NCI-H345 treated with DMSO at 0.1 percent for 48 hours (cell line): ENCODE results near the gene LYG1.
"Not testable (repeated sequence)": the region's sequence is repeated elsewhere in the genome, so short reads cannot be mapped to it uniquely, and the experiment has no call there.

Source experiments
- DNase-seq: peaks from one replicate; lab custom pipeline; 2025; ENCODE audit not compliant: unreplicated experiment; lab: John Stamatoyannopoulos, UW

The LYG1 gene

DNA sequence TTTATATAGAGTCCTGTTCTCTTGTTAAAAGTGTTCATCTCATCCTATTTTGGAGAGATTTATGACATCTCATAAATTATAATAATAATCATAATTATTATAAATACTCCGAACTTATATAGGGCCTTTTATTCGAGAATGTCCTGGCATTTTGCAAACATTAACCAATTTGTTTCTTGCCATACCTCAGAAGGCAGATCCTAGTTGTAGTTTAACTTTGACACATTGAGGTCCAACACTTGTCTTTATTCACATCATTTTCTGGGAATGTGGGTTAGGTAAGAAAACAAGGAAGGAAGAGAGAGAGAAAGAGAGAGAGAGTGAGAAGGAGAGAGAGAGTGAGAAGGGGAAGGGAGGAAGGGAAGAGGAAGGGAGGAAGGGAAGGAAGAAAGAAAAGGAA lies at the start of gene LYG1:
LYG1 (minus strand) TSS at position 101 of the 400 bp plus-strand sequence. CDS start 5,527 bp downstream, outside the sequence.
- not testable (repeated sequence) for DNase-seq

DNA sequence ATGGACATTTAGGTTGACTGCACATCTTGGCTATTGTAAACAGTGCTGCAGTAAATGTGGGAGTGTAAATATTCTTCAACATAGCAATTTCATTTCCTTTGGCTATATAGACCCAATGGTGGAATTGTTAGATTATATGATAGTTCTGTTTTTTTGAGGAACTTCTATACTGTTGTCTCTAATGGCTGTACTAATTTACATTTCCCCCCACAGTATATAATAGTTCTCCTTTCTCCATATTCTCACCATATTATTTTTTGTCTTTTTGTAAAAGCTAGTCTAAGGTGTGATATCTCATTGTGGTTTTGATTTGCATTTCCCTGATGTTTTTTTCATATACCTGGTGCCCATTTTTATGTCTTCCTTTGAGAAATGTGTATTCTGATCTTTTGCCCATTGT lies 49.2 kb upstream of the LYG1 start:
- DNase-seq: no peak

DNA sequence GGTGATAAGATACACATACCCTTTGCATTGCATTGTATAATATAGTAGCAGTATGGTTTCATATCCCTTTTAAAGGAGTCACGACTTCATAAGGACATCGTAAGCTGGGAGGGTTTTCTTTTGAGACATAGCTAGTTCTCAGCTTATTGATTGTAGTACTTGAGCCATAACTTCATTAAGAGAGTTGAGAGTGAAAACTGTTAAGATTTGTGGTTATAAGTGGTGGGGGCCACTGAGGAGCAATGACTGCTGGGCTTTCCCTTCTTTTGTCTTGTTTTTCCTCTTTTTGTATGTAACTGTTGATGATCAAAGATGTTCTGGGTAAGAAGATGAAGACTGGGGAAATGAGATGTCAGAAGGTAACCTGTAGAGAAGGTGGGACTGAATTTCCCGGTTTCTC lies 47.2 kb upstream of the LYG1 start:
- no peak for DNase-seq

DNA sequence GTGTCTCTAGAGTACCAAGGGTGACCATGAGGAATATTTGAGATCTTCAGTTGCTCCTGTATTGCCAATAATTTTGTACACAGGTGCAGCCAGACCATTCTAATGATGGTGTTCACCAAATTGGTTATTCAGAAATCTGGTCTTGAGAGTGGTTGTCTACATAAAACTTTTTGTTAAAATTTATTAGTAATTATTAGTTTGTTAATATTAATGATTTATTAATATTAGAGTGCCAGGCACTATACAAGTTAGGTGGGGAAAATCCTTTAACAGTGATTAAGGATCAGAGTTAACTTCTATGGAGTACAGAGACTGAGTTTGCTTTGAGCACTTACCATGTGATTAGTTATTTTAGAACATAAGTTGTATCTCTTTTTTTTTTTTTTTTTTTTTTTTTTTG lies 45.2 kb upstream of the LYG1 start:
- DNase-seq: no peak

DNA sequence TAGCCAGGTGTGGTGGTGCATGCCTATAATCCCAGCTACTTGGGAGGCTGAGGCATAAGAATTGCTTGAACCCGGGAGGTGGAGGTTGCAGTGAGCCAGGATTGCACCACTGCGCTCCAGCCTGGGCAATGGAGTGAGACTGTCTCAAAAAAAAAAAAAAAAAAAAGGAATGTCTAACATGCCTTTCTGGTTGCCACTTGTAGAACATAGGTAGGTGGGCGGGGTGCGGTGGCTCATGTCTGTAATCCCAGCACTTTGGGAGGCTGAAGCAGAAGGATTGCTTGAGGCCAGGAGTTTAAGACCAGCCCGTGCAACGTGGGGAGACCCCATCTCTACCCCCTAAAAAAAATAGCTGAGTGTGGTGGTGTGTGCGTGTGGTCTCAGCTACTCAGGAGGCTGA lies 44.4 kb upstream of the LYG1 start:
- DNase-seq: not testable (repeated sequence)

DNA sequence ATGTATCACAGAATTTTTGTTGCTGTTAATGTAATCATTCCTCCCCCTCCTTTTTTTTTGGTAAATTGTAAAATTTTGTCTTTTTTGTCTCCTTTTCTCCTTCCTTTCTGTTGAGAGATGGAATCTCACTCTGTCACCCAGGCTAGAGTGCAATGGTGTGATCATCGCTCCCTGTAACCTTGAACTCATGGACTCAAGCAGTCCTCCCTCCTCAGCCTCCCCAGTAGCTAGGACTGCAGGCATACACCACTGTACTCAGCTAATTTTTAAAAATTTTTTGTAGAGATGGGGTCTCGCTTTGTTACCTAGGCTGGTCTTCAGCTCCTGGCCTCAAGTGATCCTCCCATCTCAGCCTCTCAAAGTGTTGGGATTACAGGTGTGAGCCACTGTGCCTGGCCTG lies 41.5 kb upstream of the LYG1 start:
- DNase-seq: no peak

DNA sequence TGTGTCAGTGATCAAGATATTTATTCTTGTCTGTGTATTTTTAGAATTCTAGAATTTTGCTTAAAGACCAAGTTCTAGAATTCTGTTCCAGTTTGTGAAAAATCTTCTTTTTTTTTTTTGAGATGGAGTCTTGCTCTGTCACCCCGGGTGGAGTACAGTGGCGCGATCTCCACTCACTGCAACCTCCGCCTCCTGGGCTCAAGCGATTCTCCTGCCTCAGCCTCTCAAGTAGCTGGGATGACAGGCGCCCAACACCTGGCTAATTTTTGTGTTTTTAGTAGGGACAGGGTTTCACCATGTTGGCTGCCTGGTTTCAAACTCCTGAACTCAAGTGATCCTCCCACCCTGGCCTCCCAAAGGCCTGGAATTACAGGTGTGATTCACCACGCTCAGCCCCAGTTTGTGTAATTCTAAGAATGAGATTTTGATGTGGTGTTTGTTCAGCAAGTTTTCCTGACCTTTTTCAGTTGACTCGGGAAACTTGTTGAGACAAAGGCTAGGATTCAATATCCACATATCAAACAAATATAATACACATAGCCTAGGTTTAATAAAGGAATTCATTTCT lies 39.8 kb upstream of the LYG1 start:
- DNase-seq: no peak

DNA sequence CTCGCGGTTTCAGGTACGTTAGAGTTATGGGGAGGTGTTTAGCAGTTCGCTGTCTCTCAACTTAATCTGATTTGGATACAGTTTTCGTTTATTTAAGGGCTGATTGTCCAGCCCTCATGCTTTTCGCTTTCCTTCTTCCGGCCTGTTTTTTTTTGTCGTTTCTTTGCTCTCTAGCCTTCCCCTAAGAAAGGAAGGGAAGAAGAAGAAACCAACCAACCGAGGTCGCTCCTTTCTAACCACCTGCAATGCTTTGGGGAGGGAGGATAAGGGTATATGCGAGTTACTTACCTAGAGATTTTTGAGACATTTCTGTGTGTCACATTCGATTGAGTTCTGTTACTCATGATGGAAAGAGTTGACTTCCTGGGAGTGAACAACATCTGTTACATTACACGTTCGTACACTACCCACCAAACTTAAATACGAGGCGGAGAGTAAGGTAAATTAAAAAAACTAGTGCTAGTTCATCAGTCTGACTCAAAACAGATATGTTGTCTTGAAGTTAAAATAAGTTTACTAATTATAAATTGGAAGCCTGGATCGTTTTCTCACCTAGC lies 37.1 kb upstream of the LYG1 start:
- DNase-seq: no peak

DNA sequence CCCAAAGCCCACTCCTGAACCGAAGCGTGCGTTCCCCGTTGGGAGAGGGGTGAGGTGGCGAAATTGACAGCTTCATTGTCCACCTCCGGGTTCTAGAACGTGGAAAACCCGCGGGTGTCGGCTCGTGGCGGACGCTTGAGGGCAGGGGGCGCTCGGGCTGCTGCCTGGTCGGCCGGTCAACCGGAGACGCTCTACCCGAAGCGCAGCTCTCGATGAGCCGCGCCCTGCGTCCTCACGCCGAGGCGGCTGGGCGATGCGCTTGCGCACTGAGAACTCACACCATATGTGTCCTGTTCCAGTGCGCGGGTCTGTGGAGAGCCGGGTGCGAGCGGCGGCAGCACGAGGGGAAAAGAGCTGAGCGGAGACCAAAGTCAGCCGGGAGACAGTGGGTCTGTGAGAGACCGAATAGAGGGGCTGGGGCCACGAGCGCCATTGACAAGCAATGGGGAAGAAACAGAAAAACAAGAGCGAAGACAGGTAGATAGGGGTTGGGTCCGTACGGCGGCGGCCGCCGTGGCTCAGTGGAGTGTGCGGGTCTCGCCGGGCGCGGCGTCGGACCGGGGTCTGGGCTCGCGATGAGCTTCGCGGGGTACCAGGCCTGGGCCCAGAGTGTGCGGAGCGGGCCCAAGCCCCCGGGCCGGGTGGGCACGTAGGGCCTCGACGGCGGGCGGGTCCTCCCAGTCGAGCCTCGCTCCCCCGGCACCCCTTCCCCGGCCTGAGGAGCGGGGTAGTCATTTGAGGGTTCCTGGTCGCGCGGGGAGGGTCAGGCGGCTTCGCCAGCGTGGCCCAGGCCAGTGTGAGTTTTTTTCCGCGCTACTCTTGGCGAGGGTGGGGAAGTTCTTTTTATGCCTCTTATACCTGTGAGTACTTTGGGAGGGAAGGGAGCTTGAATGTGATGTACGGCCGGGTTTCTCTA lies 36.4 kb upstream of the LYG1 start, which contains the start of gene EIF5B:
EIF5B (plus strand) TSS at position 277 of the 916 bp plus-strand sequence; CDS start at position 443, 166 bp downstream.
- DNase-seq: peak; percentile 91

DNA sequence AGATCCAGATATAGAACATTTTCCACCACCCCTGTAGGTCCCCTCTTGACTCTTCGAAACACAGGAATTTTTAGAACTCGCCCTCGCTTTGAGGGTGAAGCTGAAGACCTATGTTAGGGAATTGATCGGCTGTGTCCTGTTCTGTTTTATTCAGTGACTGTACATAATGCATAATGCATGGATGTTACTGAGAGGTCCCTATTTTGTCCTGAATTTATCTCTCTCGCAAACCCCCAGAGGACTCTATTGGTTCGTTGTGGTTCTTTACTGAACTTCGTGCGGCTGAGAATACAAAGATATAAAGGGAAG lies 35.8 kb upstream of the LYG1 start:
- peak; percentile 80 for DNase-seq

DNA sequence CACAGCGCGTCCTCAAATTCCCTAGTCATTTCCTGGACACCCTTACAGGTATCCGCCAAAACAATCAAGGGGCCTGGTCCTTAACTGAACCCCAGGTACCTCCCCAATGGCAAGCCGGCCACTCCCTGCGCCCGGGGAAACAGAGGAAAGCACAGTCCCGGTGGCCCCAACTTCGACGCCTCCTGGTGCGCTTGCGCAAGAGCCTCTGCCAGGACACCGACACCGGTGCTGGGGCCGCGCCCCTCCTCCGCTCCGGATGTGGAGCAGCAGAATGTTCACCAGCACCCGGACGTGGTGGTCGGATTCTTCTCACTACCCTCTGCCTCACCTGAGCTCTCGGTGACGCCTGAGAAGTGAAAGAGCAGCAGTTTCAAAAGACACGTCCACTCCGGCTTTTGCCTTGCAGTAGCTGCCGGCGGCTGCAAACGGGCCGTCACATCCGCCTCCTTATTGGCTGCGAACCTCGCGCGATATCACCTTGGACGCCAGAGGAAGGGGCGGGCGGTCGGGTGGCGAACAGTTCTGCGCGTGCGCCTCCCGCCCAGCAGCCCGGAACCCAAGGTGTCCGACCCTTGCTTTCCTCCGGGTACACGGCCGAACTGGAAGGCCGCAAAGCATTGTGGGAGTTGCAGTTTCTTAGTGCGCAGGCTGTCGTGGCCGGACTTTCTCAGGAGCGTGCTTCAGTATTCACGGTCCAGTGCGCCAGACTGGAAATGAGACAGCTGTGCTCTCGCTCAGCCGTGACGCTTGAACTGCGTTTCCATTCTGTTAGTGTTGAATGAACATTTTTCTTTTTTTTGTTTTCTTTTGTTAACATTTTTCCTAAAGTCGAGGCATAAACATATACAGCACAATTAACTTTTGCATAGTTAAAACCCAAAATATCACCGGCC lies 35.2 kb upstream of the LYG1 start, which contains the start of gene TXNDC9:
TXNDC9 (minus strand) TSS at position 423 of the 893 bp plus-strand sequence. CDS start 3,123 bp downstream, outside the sequence.
- DNase-seq: peak; percentile 99

DNA sequence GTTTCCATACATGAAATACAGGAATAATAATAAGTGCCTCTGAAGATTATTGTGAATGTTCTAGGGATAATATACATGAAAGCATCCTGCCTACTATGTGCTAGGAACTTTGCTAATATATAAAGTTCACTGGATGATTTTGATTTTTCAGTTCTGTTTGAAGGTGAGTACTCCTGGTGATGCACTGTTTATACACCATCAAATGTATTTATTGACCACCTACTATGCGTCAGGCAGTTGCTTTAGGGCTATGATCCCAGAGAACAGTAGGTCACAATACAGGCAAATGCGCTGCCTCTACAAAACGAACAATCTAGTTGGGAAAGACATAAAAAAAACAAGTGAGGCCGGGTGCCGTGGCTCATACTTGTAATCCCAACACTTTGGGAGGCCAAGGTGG lies 24.4 kb upstream of the LYG1 start:
- no peak for DNase-seq

DNA sequence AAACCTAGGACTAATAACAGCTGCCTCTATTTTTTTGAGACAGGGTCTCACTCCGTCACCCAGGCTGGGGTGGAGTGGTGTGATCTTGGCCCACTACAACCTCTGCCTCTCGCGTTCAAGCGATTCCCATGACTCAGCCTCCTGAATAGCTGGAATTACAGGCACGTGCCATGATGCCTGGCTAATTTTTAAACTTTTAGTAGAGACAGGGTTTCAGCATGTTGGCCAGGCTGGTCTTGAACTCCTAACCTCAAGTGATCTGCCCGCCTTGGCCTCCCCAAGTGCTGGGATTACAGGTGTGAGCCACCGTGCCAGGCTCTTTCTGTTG lies 16.8 kb upstream of the LYG1 start:
- DNase-seq: not testable (repeated sequence)

DNA sequence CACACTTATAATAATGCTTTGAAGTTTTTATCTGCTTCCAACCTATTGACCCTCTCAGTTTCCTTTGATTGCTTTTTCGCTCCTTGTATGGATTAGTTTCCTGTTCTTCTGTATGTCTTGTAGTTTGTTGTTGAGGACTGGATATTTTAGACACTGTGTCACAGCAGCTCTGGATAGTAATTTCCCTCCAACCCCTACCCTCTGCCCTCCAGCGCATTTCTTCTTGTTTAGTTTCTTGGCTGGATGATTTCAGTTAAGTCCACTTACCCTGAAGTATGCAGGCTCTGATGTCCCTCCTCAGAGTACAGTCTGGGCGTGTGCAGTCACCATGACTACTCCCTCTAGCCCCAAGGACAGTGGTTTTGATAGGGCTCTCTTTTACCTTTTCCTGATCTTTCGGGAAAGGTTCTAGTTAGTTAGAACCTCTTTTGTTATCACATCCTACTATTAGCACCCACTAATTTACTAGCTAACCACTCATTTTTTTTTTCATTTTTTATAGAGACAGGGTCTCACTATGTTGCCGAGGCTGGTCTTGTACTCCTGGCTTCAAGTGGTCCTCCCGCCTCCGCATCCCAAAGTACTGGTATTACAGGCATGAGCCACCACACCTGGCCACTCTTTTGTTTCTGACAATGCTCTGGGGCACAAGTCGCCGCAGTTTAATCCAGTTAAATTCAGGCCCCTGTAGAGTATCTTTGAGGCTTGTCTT lies 16.3 kb upstream of the LYG1 start:
- DNase-seq: no peak

DNA sequence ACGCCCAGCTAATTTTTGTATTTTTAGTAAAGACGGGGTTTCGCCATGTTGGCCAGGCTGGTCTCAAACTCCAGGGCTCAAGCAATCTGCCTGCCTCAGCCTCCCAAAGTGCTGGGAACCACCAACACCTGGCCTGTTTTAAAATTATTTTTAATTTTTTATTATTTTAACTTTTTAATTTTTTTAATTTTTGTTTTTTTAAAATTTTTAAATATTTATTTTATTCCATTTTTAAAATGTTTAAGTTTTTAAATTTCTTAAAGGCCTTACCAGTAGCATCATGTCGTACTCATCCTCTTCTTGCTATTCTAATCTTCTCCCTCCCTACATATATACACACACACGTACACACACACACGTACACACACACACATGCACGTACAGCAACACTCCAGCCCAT lies 1.4 kb downstream of the LYG1 start:
- DNase-seq: no peak

DNA sequence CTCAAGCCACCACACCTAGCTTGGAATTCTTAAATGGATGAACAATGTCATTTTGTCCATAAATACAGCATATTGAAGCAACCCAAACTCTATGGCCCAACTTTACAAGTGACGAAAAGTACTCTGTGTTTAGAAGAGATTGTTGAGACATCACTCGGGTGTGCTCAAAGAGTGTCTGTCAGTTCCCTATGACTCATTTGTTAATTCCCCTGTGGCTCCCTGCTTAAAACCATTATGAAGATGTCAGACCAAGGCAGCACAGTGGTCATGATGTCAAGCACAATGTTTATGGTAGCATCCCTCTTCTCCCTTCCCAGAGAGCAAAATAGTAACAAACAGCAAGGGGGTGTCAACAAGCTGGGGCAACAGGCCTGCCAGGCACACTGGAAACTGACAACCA lies 3.0 kb downstream of the LYG1 start:
- no peak for DNase-seq

DNA sequence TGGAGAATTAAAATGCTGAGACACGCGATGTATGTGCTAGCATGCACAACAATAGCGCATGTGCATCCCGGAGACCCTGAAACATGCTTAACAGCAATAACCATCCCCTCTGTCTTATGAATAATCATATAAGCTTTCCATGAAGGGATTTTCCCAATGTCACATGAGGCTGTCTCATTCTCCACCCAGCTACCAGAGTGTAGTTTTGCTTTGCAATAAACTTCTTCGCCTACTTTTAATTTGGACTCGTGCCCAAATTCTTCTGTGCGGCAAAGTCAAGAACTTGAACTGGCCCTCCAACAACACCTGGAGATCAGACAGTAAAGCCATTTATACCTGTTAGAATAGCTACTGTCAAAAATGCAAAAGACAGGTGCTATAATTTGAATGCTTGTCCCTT lies 15.5 kb downstream of the LYG1 start:
- no peak for DNase-seq

DNA sequence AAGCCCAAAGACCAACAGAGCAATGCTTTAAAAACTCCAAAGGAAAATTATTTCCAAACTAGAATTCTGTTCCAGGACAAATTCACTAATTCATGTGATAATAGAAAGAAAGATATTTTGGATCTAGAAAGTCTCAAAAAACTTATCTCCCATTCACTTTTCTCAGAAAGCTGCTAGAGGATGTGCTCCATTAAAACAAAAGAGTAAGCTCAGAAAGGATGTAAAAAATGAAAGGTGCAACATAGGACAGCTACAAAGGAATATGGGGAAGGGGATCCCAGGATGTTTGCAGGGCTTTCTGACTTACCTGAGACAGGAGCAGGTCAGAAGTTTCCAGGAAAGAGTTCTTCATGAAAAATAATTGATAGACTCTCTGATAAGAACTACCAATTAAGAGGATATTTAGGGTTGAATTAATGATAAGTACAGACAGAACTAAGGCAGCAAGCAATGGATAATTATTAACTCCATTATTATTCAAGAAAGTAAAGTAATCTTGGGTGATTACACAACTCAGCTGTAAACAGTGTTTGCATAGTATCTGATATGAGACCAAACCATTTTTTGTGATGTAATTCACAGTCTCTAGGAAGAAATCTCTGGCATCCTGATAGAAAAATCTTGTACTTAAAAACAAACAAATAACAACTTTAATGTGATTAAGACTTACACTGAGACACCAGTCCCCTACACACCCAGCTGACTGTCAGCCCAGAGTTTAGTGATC lies 20.9 kb downstream of the LYG1 start:
- DNase-seq: no peak

DNA sequence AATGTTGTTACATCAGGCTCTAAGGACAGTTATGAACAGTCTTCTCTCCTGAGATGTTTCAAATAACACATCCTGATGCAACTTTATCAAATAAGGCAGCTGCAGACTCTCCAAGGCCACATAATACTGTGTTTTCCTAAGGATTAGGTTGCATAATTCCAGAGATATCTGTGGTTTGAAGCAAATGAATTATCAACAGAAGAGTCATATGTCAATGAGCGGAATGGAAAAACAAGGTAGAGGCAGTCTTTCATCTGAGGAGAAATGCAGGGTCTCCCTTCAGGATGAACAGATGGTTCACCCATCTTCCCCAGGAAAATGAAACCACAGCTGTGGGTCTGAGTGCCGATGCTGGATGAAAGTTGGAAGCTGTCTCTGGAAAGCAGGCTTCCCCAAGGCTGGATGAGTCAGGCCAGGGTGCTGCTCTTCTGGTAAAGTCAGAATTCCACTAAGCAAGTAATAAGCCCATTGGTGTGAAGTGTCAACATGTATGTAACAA lies 22.2 kb downstream of the LYG1 start:
- no peak for DNase-seq
